ENCODE results near the gene ADGRA3.

ADGRA3 gene

GRCh38 chr4:22345055-22345454, 170.8 kb downstream of the ADGRA3 start:
- no peak for DNase-seq

DNA sequence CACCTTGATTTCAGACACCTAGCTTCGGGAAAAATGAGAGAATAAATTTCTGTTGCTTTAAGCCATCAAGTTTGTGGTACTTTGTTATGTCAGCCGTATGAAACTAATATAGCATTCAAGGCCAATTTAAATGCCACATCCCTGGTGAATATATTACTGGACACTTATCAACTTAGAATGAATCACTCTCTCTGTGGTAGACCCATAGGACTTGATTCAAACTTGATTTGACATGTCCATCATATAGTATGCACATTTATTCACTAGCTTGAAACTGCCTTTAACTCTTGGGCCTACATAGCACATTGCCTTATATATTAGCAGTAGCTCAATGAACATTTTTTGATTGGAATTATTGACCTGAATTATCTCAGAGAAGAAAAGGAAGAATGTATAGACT, 172.3 kb downstream of the ADGRA3 start:
- no peak for DNase-seq

DNA sequence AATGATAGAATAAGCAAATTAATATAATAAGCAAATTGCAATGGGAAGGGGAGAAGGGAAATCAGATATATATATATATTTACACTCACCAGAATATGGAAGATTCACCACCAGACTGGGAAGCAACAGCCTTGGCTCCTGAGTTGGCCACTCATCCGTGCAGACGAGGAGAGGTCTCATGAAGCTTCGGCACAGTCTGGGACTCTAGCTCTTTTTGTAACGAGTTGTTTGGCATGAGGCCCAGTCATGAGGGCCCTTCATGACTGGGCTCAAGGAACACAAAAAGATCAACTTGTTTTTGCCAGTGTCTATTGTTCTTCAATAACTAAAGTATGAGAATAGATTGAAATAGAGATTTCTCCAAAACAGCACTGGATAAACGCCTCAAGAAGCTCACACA, 176.4 kb downstream of the ADGRA3 start:
- DNase-seq = no peak

DNA sequence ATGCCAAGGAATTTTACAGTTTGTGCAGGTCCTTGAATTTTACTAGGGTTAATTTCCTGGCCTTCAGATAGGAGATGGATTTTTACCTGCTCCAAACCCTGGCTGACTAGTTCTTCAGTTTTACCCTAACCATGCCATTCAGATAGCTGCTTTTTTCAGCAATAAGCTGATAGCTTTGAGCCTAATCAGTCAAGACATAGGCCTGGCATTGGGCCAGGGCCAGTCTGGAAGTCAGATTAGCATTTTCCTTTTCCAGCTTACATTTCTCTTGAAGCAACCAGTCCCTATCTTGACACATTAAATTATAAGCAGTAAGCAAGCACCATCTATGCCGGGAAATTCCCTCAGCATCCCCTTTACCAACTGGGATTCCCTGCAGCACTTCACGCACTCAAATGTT, 177.1 kb downstream of the ADGRA3 start:
- DNase-seq = no peak
